ENCODE measurements around the gene PLXNA4. TPM values are rescaled to one million over a fixed set of nuclear protein-coding genes. Genes with fewer than 3 reads are reported as not detected.

The PLXNA4 gene
- total RNA-seq, 1 experiment from 2014 or later, result 1.0 TPM

GRCh38 chr7:132410385-132410784, 165.9 kb downstream of the PLXNA4 start:
- H3F3A ChIP-seq (ENCODE audit: insufficient read depth, low read depth), result no peaks in the 10 kb centered on the region
- H3K4me1 ChIP-seq (replicated peaks; ENCODE audit: insufficient read depth), result no peaks in the 10 kb centered on the region
- no peaks in the 10 kb centered on the region for H3K9me3 ChIP-seq (ENCODE audit: insufficient read depth, low read depth)
- H3K9me2 ChIP-seq (ENCODE audit: insufficient read depth), result no peaks in the 10 kb centered on the region
- CTCF ChIA-PET, result no interaction called here
- POLR2A ChIA-PET (ENCODE audit: unreplicated experiment), result no interaction called here
- H3K36me3 ChIP-seq (ENCODE audit: low read depth), result no peaks in the 10 kb centered on the region
- no peak overlapping the region for H3K27ac ChIP-seq
- no peak for DNase-seq
- no peaks in the 10 kb centered on the region for H4K20me1 ChIP-seq (ENCODE audit: insufficient read depth)
- H3K4me3 ChIP-seq, result no peak overlapping the region
- intact Hi-C loops (cut with micrococcal nuclease; ENCODE audit: unreplicated experiment), result no loop called here
- peaks cover 83% of the 10 kb centered on the region for H3K27me3 ChIP-seq (ENCODE audit: insufficient read depth, low read depth)
- TF ChIP-seq CTCF (conservative IDR thresholded peaks at IDR 0.05) (no peak), EZH2 (IDR thresholded peaks at IDR 0.05; ENCODE audit: low read depth) (no peak)
- BruUV-seq (replicated peaks), result no TSS peak
- H2AFZ ChIP-seq, result no peak overlapping the region
- H3K4me2 ChIP-seq, result no peak overlapping the region
- no peaks in the 10 kb centered on the region for H3K79me2 ChIP-seq (ENCODE audit: low read depth)

- Histone ChIP-seq H3K9me3 (ENCODE audit: insufficient read depth, low read depth) (no peaks in the 10 kb centered on the region), H3F3A (ENCODE audit: insufficient read depth, low read depth) (no peaks in the 10 kb centered on the region), H3K9me2 (ENCODE audit: insufficient read depth) (no peaks in the 10 kb centered on the region), H3K27me3 (ENCODE audit: insufficient read depth, low read depth) (peaks cover 83% of the 10 kb centered on the region), H3K4me3 (no peak overlapping the region), H3K79me2 (ENCODE audit: low read depth) (no peaks in the 10 kb centered on the region), H3K4me2 (no peak overlapping the region), H4K20me1 (ENCODE audit: insufficient read depth) (no peaks in the 10 kb centered on the region), H3K27ac (no peak overlapping the region), H2AFZ (no peak overlapping the region), H3K4me1 (replicated peaks; ENCODE audit: insufficient read depth) (no peaks in the 10 kb centered on the region), H3K36me3 (ENCODE audit: low read depth) (no peaks in the 10 kb centered on the region)
- no TSS peak for BruUV-seq (replicated peaks)
- TF ChIP-seq EZH2 (IDR thresholded peaks at IDR 0.05; ENCODE audit: low read depth), result no peak
- TF ChIP-seq CTCF (conservative IDR thresholded peaks at IDR 0.05), result no peak
- DNase-seq, result peak in 1 of 2 experiments; percentile 6
- ChIA-PET POLR2A (ENCODE audit: unreplicated experiment) (no interaction called here), CTCF (no interaction called here)
- intact Hi-C loops (cut with micrococcal nuclease; ENCODE audit: unreplicated experiment), result no loop called here
These were observed 168.5 kb downstream of the PLXNA4 start for GRCh38 chr7:132407764-132408163.

GRCh38 chr7:132406039-132406438, 170.2 kb downstream of the PLXNA4 start:
- no peaks in the 10 kb centered on the region for H3K79me2 ChIP-seq (ENCODE audit: low read depth)
- H4K20me1 ChIP-seq (ENCODE audit: insufficient read depth), result no peaks in the 10 kb centered on the region
- H3K36me3 ChIP-seq (ENCODE audit: low read depth), result no peaks in the 10 kb centered on the region
- H3K4me2 ChIP-seq, result no peak overlapping the region
- intact Hi-C loops (cut with micrococcal nuclease; ENCODE audit: unreplicated experiment), result no loop called here
- no peak overlapping the region for H3K4me3 ChIP-seq
- ChIA-PET CTCF (no interaction called here), POLR2A (ENCODE audit: unreplicated experiment) (no interaction called here)
- no peaks in the 10 kb centered on the region for H3K9me2 ChIP-seq (ENCODE audit: insufficient read depth)
- H3K27ac ChIP-seq, result no peak overlapping the region
- no peaks in the 10 kb centered on the region for H3K4me1 ChIP-seq (replicated peaks; ENCODE audit: insufficient read depth)
- no peak for DNase-seq
- TF ChIP-seq CTCF (conservative IDR thresholded peaks at IDR 0.05) (no peak), EZH2 (IDR thresholded peaks at IDR 0.05; ENCODE audit: low read depth) (no peak)
- no peak overlapping the region for H2AFZ ChIP-seq
- H3F3A ChIP-seq (ENCODE audit: insufficient read depth, low read depth), result no peaks in the 10 kb centered on the region
- no TSS peak for BruUV-seq (replicated peaks)
- H3K9me3 ChIP-seq (ENCODE audit: insufficient read depth, low read depth), result no peaks in the 10 kb centered on the region
- peaks cover 83% of the 10 kb centered on the region for H3K27me3 ChIP-seq (ENCODE audit: insufficient read depth, low read depth)

Measured in PC-9 (cell line).